Measurements from ENCODE around the gene TPM3.

GRCh38 chr1:154171880-154172279, 20.0 kb downstream of the TPM3 start:
- TF ChIP-seq CREB5 (CRISPR knock-in tag; IDR thresholded peaks at IDR 0.05; ENCODE audit: low read depth) = no peak
- no peak for TF ChIP-seq ZNF70 (CRISPR knock-in tag; IDR thresholded peaks at IDR 0.05)
- TF ChIP-seq TSHZ2 (CRISPR knock-in tag; IDR thresholded peaks at IDR 0.05) = no peak

All from SK-N-SH treated with all-trans-retinoic acid at 6 μM for 48 hours (cell line).